Activated B cell treated with CpG ODN at 0.5 μM for 24 hours (primary cell): ENCODE data around the gene MBD3. TPM values are rescaled to one million over a fixed set of nuclear protein-coding genes. Genes with fewer than 3 reads are reported as not detected.

ENCODE experiments used
- ATAC-seq: fragments of 200-7000 bp; cut with Tn5 transposase; one replicate; pipeline ENCODE4 v1.10.0; 2021; ENCODE audit warnings: low read depth, mild to moderate bottlenecking, moderate library complexity
- CTCF ChIA-PET: fragments of 350-600 bp; sonication (Branson Sonifier 250); formaldehyde crosslinking; loops from one replicate; lab custom pipeline; 2021; ENCODE audit warnings: antibody characterized with exemption; lab: Charles Lee
- POLR2A ChIA-PET: fragments of 350-600 bp; sonication (Branson Sonifier 250); formaldehyde crosslinking; loops from one replicate; lab custom pipeline; 2021; ENCODE audit warnings: antibody characterized with exemption; lab: Charles Lee
- DNase-seq: peaks from one replicate; pipeline ENCODE4 v3.0.0; 2022
- H3K27ac Mint-ChIP-seq: one replicate; pipeline ENCODE4 v1.8.0; 2020; ENCODE audit warnings: mixed read lengths
- H3K27me3 Mint-ChIP-seq: one replicate; pipeline ENCODE4 v1.8.0; 2021; ENCODE audit warnings: mixed read lengths
- H3K36me3 Mint-ChIP-seq: one replicate; pipeline ENCODE4 v1.8.0; 2021; ENCODE audit warnings: low read depth, mixed read lengths
- H3K4me1 Mint-ChIP-seq: one replicate; pipeline ENCODE4 v1.8.0; 2021; ENCODE audit warnings: mixed read lengths
- H3K4me3 Mint-ChIP-seq: one replicate; pipeline ENCODE4 v1.8.0; 2020; ENCODE audit warnings: mild to moderate bottlenecking, mixed read lengths
- H3K9me3 Mint-ChIP-seq: one replicate; pipeline ENCODE4 v1.8.0; 2020; ENCODE audit warnings: mixed read lengths
- intact Hi-C: fragments of 100-400 bp; cut with micrococcal nuclease; formaldehyde crosslinking; loops from one replicate; pipeline ENCODE4 v1.15.1; 2024
- total RNA-seq: library from RNA; stranded (reverse); gene quantifications from 2 replicates; pipeline ENCODE4 v1.2.3, GENCODE V29; 2022
- TF ChIP-seq, protein P1 (sequence below): fragments of 200-600 bp; IDR thresholded peaks from one replicate; pipeline ENCODE4 v1.8.0; 2022; ENCODE audit warnings: antibody characterized with exemption, mild to moderate bottlenecking

Gene MBD3
- total RNA-seq, 1 donor from 2014 or later: 96.9 TPM

DNA sequence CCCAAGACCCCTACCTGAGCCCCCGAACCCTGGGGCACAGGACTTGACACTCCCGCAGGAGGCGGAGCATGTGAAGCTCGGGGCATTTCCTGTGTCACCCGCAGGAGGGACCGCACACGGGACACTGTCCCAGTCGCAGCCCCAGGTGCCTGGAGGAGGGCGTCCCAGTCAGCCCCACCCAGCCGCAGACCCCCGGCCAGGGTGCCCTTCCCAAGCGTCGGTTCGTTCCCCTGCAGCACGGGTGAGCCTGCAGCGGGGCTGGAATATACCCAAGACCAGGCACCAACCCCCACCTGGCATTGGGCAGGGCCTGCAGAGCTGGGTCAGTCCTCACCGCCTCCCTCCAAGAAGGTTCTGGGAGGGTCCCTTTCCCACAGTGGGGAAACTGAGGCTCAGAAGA lies 38.1 kb upstream of the MBD3 start:
- intact Hi-C loops: no loop called here
- ChIA-PET CTCF (no interaction called here), POLR2A (interaction anchor here (0.6 kb wide), 1 partner anchor 32 kb away, joined by 3 read pairs; no protein-coding TSS in a partner anchor)
- TF ChIP-seq, protein P1, sequence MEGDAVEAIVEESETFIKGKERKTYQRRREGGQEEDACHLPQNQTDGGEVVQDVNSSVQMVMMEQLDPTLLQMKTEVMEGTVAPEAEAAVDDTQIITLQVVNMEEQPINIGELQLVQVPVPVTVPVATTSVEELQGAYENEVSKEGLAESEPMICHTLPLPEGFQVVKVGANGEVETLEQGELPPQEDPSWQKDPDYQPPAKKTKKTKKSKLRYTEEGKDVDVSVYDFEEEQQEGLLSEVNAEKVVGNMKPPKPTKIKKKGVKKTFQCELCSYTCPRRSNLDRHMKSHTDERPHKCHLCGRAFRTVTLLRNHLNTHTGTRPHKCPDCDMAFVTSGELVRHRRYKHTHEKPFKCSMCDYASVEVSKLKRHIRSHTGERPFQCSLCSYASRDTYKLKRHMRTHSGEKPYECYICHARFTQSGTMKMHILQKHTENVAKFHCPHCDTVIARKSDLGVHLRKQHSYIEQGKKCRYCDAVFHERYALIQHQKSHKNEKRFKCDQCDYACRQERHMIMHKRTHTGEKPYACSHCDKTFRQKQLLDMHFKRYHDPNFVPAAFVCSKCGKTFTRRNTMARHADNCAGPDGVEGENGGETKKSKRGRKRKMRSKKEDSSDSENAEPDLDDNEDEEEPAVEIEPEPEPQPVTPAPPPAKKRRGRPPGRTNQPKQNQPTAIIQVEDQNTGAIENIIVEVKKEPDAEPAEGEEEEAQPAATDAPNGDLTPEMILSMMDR: no peak
- H3K27me3 Mint-ChIP-seq: no peaks in the 10 kb centered on the region
- no peak overlapping the region for H3K27ac Mint-ChIP-seq
- H3K36me3 Mint-ChIP-seq: peaks cover 35% of the 10 kb centered on the region
- no peaks in the 10 kb centered on the region for H3K9me3 Mint-ChIP-seq
- no peak for ATAC-seq
- DNase-seq: no peak
- no peaks in the 10 kb centered on the region for H3K4me1 Mint-ChIP-seq
- no peak overlapping the region for H3K4me3 Mint-ChIP-seq

DNA sequence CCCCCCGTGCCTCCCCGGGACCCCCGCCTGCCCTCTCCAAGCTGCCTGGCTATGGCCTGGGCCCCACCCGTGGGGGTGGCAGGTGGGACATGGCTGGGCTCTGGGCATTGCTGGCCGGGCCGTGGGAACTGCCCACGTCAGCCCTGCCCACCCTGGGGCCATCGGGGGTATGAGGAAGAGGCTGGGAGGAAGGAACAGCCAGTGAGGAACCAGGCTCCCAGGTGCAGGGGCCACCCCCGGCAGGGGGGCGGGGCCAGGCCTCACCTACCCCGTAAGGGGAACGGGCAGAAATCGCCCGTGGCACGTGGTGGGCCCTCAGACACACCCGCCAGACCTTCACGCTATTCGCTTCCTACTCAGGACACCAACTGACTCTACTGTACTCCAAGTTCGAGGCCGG lies 37.3 kb upstream of the MBD3 start:
- no peaks in the 10 kb centered on the region for H3K4me1 Mint-ChIP-seq
- POLR2A ChIA-PET: no interaction called here
- no peak for DNase-seq
- TF ChIP-seq, protein P1: no peak
- H3K9me3 Mint-ChIP-seq: no peaks in the 10 kb centered on the region
- intact Hi-C loops: no loop called here
- ATAC-seq: no peak
- H3K27ac Mint-ChIP-seq: no peak overlapping the region
- CTCF ChIA-PET: no interaction called here
- no peak overlapping the region for H3K4me3 Mint-ChIP-seq
- no peaks in the 10 kb centered on the region for H3K27me3 Mint-ChIP-seq
- H3K36me3 Mint-ChIP-seq: peaks cover 31% of the 10 kb centered on the region

DNA sequence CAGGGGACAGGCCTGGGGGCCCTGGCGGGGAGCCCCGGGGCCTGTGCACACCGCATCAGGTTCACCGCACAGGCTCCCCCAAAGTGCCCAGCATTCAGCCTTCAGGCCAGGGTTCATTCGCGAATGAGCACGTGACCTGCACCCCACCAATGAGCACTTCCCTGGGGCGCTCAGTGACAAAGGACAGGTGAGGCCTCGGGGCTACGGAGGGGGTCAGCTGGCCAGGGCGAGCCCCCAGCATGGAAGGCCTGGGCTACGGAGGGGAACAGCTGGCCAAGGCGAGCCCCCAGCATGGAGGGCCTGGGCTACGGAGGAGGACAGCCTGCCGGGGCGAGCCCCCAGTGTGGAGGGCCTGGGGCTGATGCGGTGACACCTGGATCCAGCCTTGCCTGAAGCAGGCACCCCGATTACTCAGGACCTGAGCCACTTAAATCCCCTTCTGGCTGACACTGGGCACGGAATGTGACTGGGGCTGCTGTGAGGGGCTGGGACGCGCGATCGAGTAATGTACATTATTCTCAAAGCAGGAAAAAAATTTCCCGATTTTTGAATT lies 36.7 kb upstream of the MBD3 start:
- ATAC-seq (no peak), DNase-seq (no peak)
- no peak overlapping the region for H3K27ac Mint-ChIP-seq
- H3K4me1 Mint-ChIP-seq: peaks cover under 1% of the 10 kb centered on the region
- intact Hi-C loops: no loop called here
- ChIA-PET POLR2A (no interaction called here), CTCF (no interaction called here)
- H3K9me3 Mint-ChIP-seq: no peaks in the 10 kb centered on the region
- no peaks in the 10 kb centered on the region for H3K27me3 Mint-ChIP-seq
- no peak overlapping the region for H3K4me3 Mint-ChIP-seq
- H3K36me3 Mint-ChIP-seq: peaks cover 31% of the 10 kb centered on the region
- TF ChIP-seq, protein P1: no peak

DNA sequence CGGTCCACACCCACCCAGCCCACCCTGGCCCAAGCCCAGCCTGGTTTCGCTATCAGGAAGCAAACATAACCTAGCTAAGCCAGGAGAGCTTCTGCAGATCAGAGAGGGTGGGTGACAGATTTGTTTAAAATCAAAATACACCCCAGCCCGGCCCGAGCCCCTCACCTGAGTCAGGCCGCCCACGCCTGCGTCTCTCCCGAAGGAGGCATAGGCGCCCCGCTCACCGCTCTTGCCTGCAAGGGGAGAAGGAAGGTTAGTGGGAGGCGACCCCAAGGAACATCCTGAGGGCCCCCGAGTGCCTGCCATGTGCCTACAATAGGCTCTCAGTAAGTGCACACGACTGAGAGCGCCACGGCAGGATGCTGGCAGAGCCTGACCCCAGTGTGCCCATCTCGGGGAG lies 34.5 kb upstream of the MBD3 start:
- H3K27me3 Mint-ChIP-seq: no peaks in the 10 kb centered on the region
- no peaks in the 10 kb centered on the region for H3K9me3 Mint-ChIP-seq
- H3K36me3 Mint-ChIP-seq: peaks cover 43% of the 10 kb centered on the region
- H3K4me3 Mint-ChIP-seq: no peak overlapping the region
- intact Hi-C loops: no loop called here
- DNase-seq: no peak
- POLR2A ChIA-PET: no interaction called here
- TF ChIP-seq, protein P1: no peak
- CTCF ChIA-PET: no interaction called here
- no peak for ATAC-seq
- H3K4me1 Mint-ChIP-seq: peaks cover 6% of the 10 kb centered on the region
- H3K27ac Mint-ChIP-seq: no peak overlapping the region

DNA sequence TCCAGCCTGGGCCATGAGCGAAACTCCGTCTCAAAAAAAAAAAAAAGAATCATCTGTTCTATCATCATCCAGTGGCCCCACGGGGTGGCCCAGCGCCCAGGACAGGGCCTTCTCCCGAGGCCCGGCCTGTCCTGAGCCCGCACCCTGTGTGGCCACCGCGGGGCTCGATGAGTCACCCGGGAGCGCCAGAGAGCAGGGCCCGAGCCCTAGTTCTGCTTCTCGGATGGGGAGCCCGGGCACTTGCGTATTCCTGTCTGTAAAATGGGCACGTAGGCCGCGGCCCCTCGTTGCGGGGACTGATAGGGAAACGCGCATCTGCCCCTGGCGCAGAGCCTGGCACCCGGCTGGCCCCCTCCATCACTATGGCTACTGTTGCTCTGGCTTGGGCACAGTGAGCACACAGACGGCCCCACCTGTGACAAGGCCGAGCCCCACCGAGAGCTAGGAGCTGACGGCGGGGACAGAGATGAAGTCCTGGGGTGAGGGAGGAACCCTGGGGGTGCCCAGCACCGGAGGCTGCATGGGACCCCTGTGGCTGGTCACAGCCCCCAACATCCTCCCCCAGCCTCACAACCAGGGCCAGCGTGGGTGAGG lies 33.8 kb upstream of the MBD3 start:
- Mint-ChIP-seq H3K27me3 (no peaks in the 10 kb centered on the region), H3K9me3 (no peaks in the 10 kb centered on the region), H3K4me1 (peaks cover 6% of the 10 kb centered on the region), H3K4me3 (no peak overlapping the region), H3K27ac (no peak overlapping the region), H3K36me3 (peaks cover 39% of the 10 kb centered on the region)
- CTCF ChIA-PET: no interaction called here
- ATAC-seq (no peak), DNase-seq (no peak)
- intact Hi-C loops: no loop called here
- TF ChIP-seq, protein P1: no peak
- POLR2A ChIA-PET: no interaction called here
